Epithelial cell of esophagus (primary cell): ENCODE results near the gene ABCC9.

Experiments
- DNase-seq: peaks from one replicate; pipeline ENCODE4 v3.0.0; 2010; ENCODE audit warnings: low read depth
- H3K4me3 ChIP-seq: 2 replicates; pipeline ENCODE4 v1.5.1; 2011; ENCODE audit warnings: mild to moderate bottlenecking, low read length, control low read depth
- TF ChIP-seq, protein P1 (sequence below): IDR thresholded peaks from 2 replicates; pipeline ENCODE4 v1.5.1; 2011; ENCODE audit warnings: low read depth, mild to moderate bottlenecking, low read length, control low read depth, inconsistent platforms; ENCODE audit not compliant: insufficient read depth; ENCODE audit errors: missing control alignments

The ABCC9 gene

GRCh38 chr12:21895651-21896050 lies 45.6 kb downstream of the ABCC9 start:
- TF ChIP-seq, protein P1, sequence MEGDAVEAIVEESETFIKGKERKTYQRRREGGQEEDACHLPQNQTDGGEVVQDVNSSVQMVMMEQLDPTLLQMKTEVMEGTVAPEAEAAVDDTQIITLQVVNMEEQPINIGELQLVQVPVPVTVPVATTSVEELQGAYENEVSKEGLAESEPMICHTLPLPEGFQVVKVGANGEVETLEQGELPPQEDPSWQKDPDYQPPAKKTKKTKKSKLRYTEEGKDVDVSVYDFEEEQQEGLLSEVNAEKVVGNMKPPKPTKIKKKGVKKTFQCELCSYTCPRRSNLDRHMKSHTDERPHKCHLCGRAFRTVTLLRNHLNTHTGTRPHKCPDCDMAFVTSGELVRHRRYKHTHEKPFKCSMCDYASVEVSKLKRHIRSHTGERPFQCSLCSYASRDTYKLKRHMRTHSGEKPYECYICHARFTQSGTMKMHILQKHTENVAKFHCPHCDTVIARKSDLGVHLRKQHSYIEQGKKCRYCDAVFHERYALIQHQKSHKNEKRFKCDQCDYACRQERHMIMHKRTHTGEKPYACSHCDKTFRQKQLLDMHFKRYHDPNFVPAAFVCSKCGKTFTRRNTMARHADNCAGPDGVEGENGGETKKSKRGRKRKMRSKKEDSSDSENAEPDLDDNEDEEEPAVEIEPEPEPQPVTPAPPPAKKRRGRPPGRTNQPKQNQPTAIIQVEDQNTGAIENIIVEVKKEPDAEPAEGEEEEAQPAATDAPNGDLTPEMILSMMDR, result no peak
- no peak for DNase-seq
- no peak overlapping the region for H3K4me3 ChIP-seq

GRCh38 chr12:21894792-21895595 lies 46.2 kb downstream of the ABCC9 start:
- H3K4me3 ChIP-seq, result no peak overlapping the region
- TF ChIP-seq, protein P1, result no peak
- no peak for DNase-seq

- no peak overlapping the region for H3K4me3 ChIP-seq
- no peak for DNase-seq
- TF ChIP-seq, protein P1, result no peak
Measured at GRCh38 chr12:21893924-21894323, 47.3 kb downstream of the ABCC9 start.

DNA sequence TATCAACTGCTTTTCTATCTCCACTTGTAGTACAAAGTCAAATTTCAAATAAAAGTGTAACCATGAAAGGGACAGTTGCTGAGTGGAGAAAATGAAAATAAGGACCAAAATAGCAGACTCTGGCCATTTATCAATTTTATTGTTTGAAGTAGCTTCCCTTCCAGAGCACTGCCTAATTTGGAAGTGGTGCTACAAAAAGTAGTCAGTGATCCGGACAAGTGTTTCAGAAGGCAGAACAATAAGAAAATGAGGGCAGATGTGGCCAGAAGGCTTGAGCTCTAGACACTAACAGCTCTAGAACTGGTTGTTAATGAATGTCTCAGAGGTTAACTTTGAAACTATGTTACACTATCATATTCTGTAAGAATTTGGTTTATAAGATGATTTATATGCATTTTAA lies 48.9 kb downstream of the ABCC9 start:
- TF ChIP-seq, protein P1, result no peak
- no peak for DNase-seq
- H3K4me3 ChIP-seq, result no peak overlapping the region

DNA sequence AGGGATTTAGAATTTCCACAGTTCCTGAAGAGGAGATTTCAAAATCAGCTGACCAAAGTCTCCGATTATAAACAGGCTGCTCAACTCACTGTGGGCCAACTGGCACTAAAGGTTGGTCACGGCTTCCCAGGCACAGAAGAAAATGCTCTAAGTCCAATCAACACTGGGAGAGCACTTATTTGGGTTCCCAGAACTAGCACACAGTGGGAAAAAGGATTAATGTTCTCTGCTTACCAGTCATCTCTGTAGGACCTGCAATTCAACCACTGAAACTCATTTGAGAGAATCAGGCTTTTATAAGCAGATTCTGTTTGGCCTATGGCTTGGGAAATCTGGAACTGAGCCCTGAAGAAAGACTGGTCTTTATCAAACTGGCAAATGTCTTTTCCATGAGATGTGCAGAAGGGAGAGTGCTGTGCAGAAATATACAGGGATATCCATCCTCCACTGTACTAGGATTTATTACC lies 49.4 kb downstream of the ABCC9 start:
- no peak for DNase-seq
- no peak overlapping the region for H3K4me3 ChIP-seq
- TF ChIP-seq, protein P1, result no peak

DNA sequence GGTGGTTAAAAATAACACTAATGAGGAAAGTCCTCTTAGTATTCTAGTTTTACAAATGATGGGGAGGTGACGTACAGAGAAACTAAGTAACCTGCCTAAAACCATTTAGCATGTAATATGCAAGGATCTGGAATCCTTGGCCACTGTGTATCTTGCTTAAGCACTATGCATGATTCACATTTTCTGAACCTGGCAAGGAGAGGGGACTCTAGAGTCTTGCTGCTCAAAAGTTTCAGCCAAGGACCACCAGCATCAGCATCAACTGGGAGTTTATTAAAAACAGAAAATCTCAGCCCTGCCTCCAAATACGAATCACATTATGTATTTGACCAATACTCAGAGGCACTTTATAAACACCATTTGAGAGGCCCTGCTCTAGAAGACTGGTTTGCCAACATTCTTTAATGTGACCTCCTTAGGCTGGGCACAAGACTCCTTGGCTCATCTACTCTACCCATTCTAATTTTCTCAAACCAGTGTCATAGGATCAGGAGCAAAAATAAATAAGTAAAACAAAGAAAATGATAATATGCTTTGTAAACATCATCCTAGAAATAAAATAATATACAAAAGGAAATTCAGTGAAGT lies 52.9 kb downstream of the ABCC9 start:
- no peak for DNase-seq
- H3K4me3 ChIP-seq, result no peak overlapping the region
- TF ChIP-seq, protein P1, result no peak
